Neuronal stem cell (in vitro differentiated cells): ENCODE data around the gene ADORA2A.

Experiments used
- DNase-seq: peaks from one replicate; pipeline ENCODE4 v3.0.0-alpha.2; 2013; ENCODE audit warnings: low spot score
- H2AFZ ChIP-seq: one replicate; pipeline ENCODE4 v1.6.1; 2013; ENCODE audit warnings: mild to moderate bottlenecking, low read length, inconsistent platforms
- H2AK5ac ChIP-seq: 2 replicates; pipeline ENCODE4 v1.6.1; 2013; ENCODE audit warnings: low read depth, mild to moderate bottlenecking, inconsistent platforms, low read length, moderate library complexity, mixed read lengths
- H2BK120ac ChIP-seq: 2 replicates; pipeline ENCODE4 v1.6.1; 2013; ENCODE audit warnings: low read depth, mild to moderate bottlenecking, inconsistent platforms, low read length, moderate library complexity, mixed read lengths
- H2BK12ac ChIP-seq: one replicate; pipeline ENCODE4 v1.6.1; 2013; ENCODE audit warnings: low read length, inconsistent platforms
- H2BK15ac ChIP-seq: 2 replicates; pipeline ENCODE4 v1.6.1; 2013; ENCODE audit warnings: mild to moderate bottlenecking, low read length, inconsistent platforms, mixed read lengths
- H2BK5ac ChIP-seq: one replicate; pipeline ENCODE4 v1.6.1; 2013; ENCODE audit warnings: inconsistent platforms, mild to moderate bottlenecking, low read length, moderate library complexity
- H3K14ac ChIP-seq: one replicate; pipeline ENCODE4 v1.6.1; 2013; ENCODE audit warnings: low read length, inconsistent platforms
- H3K18ac ChIP-seq: 2 replicates; pipeline ENCODE4 v1.6.1; 2013; ENCODE audit warnings: low read length, inconsistent platforms
- H3K23ac ChIP-seq: 2 replicates; pipeline ENCODE4 v1.6.1; 2013; ENCODE audit warnings: low read depth, mild to moderate bottlenecking, mixed read lengths, low read length, inconsistent platforms; ENCODE audit not compliant: poor library complexity
- H3K27ac ChIP-seq: replicated peaks from 3 replicates; pipeline ENCODE4 v1.5.1; 2013; ENCODE audit warnings: low read length, inconsistent platforms
- H3K27me3 ChIP-seq, 3 experiments: 2 replicates each; pipeline ENCODE4 v1.6.1; 2013; ENCODE audit warnings: low read length in 3 of 3, mild to moderate bottlenecking in 2 of 3, inconsistent platforms in 1 of 3, low read depth in 1 of 3, mixed read lengths in 1 of 3, moderate library complexity in 1 of 3; ENCODE audit not compliant: control insufficient read depth in 3 of 3, insufficient read depth in 3 of 3
- H3K36me3 ChIP-seq, 2 donors: replicated peaks in 1 of 2; 2 replicates each; pipeline ENCODE4 v1.6.1; 2013; ENCODE audit warnings: low read length in 2 of 2; ENCODE audit not compliant: control insufficient read depth in 2 of 2, insufficient read depth in 2 of 2
- H3K4ac ChIP-seq: 2 replicates; pipeline ENCODE4 v1.6.1; 2013; ENCODE audit warnings: inconsistent platforms, mild to moderate bottlenecking, low read length, moderate library complexity
- H3K4me1 ChIP-seq, 2 donors: 1 replicate in 1 of 2; 2 replicates in 1 of 2; pipeline ENCODE4 v1.6.1; 2013; ENCODE audit warnings: low read length in 2 of 2, low read depth in 1 of 2; ENCODE audit not compliant: control insufficient read depth in 2 of 2, insufficient read depth in 1 of 2
- H3K4me2 ChIP-seq: one replicate; pipeline ENCODE4 v1.6.1; 2013; ENCODE audit warnings: mild to moderate bottlenecking, low read length, inconsistent platforms; ENCODE audit not compliant: insufficient read depth, poor library complexity, severe bottlenecking
- H3K4me3 ChIP-seq, 2 donors: 2 replicates each; pipeline ENCODE4 v1.5.1; 2013; ENCODE audit warnings: low read length in 2 of 2, mild to moderate bottlenecking in 2 of 2, inconsistent platforms in 1 of 2, moderate library complexity in 1 of 2
- H3K79me1 ChIP-seq: one replicate; pipeline ENCODE4 v1.6.1; 2013; ENCODE audit warnings: low read depth, mild to moderate bottlenecking, inconsistent platforms, low read length, moderate library complexity
- H3K9ac ChIP-seq: one replicate; pipeline ENCODE4 v1.6.1; 2013; ENCODE audit warnings: mild to moderate bottlenecking, low read depth, low read length, inconsistent platforms; ENCODE audit not compliant: poor library complexity
- H3K9me3 ChIP-seq, 2 donors: replicated peaks in 1 of 2; 2 replicates each; pipeline versions ENCODE3 to v1.6.1; 2013; ENCODE audit warnings: low read length in 2 of 2, mild to moderate bottlenecking in 2 of 2, inconsistent platforms in 1 of 2, low read depth in 1 of 2, mixed read lengths in 1 of 2, moderate library complexity in 1 of 2; ENCODE audit not compliant: control insufficient read depth in 2 of 2, insufficient read depth in 1 of 2
- H4K8ac ChIP-seq: one replicate; pipeline ENCODE4 v1.6.1; 2013; ENCODE audit warnings: low read depth, mild to moderate bottlenecking, inconsistent platforms, low read length, moderate library complexity
- H4K91ac ChIP-seq: one replicate; pipeline ENCODE4 v1.6.1; 2013; ENCODE audit warnings: low read length, low read depth, mild to moderate bottlenecking, inconsistent platforms; ENCODE audit not compliant: poor library complexity
- WGBS, 2 donors: extraction: QIAGEN DNeasy Blood & Tissue Kit; methylation state at CpG; one replicate each; pipeline ENCODE4 v1.1.7; 2013; ENCODE audit warnings: missing lambda C conversion rate in 2 of 2, mixed read lengths in 1 of 2; ENCODE audit not compliant: insufficient read length in 2 of 2, insufficient replicate concordance in 1 of 2; ENCODE audit errors: extremely low coverage in 2 of 2; 5-methylcytosine and 5-hydroxymethylcytosine counted together

ADORA2A gene

DNA sequence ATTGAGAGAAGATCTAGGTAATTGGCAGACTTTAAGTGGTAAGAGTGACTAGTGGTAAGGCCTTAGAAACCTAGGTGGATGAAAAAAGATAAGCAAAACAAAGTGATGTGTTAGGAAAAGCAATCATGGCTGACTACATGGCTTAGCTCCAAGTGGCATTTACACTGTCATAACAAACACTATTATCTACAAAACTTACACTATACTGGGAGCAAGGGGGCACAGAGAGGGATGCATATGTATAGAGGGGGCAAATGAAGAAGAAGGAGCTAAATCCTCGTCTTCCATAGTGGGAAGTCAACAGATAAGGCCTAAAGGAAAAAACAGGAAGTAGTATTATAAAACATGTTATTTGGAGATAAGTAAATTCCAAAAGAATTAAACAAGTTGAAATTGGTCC lies 32.5 kb downstream of the ADORA2A start:
- Histone ChIP-seq H2BK5ac (no peak overlapping the region), H3K23ac (no peak overlapping the region), H3K18ac (no peak overlapping the region), H2BK15ac (no peak overlapping the region), H3K4ac (no peak overlapping the region), H3K4me1 (peaks cover 0 to 3% of the 10 kb centered on the region in 2 donors), H3K79me1 (no peaks in the 10 kb centered on the region), H3K9ac (no peak overlapping the region), H2BK120ac (no peak overlapping the region), H2AK5ac (no peak overlapping the region), H3K36me3 (no peaks in the 10 kb centered on the region), H3K27ac (no peak overlapping the region), H3K4me2 (no peak overlapping the region), H3K27me3 (no peaks in the 10 kb centered on the region), H3K9me3 (no peaks in the 10 kb centered on the region), H2AFZ (no peak overlapping the region), H3K14ac (no peak overlapping the region), H4K91ac (no peak overlapping the region), H2BK12ac (no peak overlapping the region), H4K8ac (no peak overlapping the region), H3K4me3 (no peak overlapping the region)
- WGBS, 2 donors = no CpG with 5 or more reads among the region's 1 CpG
- no peak for DNase-seq

DNA sequence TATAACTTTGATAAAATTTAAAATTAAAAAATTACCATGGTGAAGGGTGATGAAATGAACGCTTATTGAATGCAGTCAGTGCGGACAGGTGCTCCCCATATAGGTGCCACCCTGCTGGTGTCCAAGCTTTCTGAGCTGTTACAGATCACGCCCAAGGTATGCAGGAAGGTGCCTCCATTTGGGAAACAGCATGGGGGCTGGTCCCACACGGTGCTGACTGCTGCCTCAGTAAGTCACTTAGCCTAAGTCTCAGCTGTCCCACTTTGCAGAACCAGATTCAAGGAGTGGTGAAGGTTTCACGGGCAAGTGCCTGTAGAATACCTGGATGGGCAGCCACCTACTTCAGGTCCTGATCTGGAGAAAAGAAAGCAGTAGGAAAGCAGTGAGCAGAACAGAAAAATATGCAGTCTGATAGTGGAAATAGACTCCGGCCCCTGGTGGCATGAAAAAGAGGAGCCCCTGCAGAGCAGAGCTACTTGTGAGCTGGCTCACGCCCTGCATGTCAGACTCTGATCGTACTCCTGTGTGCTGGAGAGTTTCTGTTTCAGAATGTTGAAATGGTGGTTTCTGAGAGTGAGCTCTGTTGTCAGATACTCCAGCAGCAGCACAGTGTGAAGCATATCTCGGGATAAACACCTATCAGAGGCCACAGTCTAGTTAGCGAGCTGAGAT lies 33.2 kb downstream of the ADORA2A start:
- no peak overlapping the region for H3K9ac ChIP-seq
- H2AFZ ChIP-seq = peak overlapping the region; percentile 48
- H3K9me3 ChIP-seq = no peaks in the 10 kb centered on the region
- H4K8ac ChIP-seq = no peak overlapping the region
- no peaks in the 10 kb centered on the region for H3K79me1 ChIP-seq
- no peak overlapping the region for H2BK5ac ChIP-seq
- H3K4me2 ChIP-seq = no peak overlapping the region
- WGBS, 2 donors = no CpG with 5 or more reads among the region's 10 CpGs
- no peak overlapping the region for H2AK5ac ChIP-seq
- no peak overlapping the region for H3K14ac ChIP-seq
- no peak overlapping the region for H2BK15ac ChIP-seq
- H3K4me3 ChIP-seq = no peak overlapping the region
- H3K36me3 ChIP-seq = no peaks in the 10 kb centered on the region
- no peak overlapping the region for H3K4ac ChIP-seq
- DNase-seq = no peak
- H3K18ac ChIP-seq = no peak overlapping the region
- H3K27me3 ChIP-seq = no peaks in the 10 kb centered on the region
- H3K4me1 ChIP-seq = peaks cover 0 to 1% of the 10 kb centered on the region in 2 donors
- no peak overlapping the region for H2BK12ac ChIP-seq
- H2BK120ac ChIP-seq = no peak overlapping the region
- H3K23ac ChIP-seq = no peak overlapping the region
- H4K91ac ChIP-seq = no peak overlapping the region
- no peak overlapping the region for H3K27ac ChIP-seq

- H3K36me3 ChIP-seq = no peaks in the 10 kb centered on the region
- no CpG with 5 or more reads among the region's 6 CpGs for WGBS, 2 donors
These were observed 35.8 kb downstream of the ADORA2A start for GRCh38 chr22:24463071-24463760.

DNA sequence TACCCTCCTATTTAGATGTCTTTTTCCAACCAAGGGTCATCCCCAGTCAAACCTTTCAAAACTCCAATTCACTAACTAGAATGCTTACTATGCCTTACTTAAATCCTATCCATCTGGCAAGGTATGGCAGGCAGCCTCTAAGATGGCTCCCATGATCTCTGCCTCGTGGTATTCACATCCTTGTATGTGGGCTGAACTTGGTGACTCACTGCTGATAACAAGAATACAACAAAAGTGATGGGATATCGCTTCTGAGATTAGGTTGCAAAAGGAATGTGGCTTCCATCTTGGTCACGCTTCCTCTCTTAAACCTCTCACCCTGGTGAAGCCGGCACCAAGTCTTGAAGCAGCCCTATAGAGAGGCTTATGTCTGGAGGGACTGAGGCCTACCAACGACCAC lies 38.2 kb downstream of the ADORA2A start:
- WGBS, 2 donors = no CpG with 5 or more reads among the region's 5 CpGs

More at GRCh38 chr22:24463071-24463760, 35.8 kb downstream of the ADORA2A start:
- Histone ChIP-seq H3K4me2 (no peak overlapping the region), H2BK12ac (no peak overlapping the region), H3K18ac (no peak overlapping the region), H2BK15ac (no peak overlapping the region), H3K4me3 (no peak overlapping the region), H3K4ac (no peak overlapping the region), H3K4me1 (peaks cover 11 to 12% of the 10 kb centered on the region in 2 donors), H3K14ac (no peak overlapping the region), H2AFZ (no peak overlapping the region), H3K27me3 (no peaks in the 10 kb centered on the region), H2AK5ac (no peak overlapping the region), H3K9ac (no peak overlapping the region), H4K91ac (no peak overlapping the region), H2BK5ac (no peak overlapping the region), H2BK120ac (no peak overlapping the region), H4K8ac (no peak overlapping the region), H3K27ac (no peak overlapping the region), H3K79me1 (no peaks in the 10 kb centered on the region), H3K9me3 (no peaks in the 10 kb centered on the region), H3K23ac (no peak overlapping the region)
- DNase-seq = no peak

More for the DNA sequence above, 38.2 kb downstream of the ADORA2A start:
- no peak for DNase-seq
- Histone ChIP-seq H3K79me1 (no peaks in the 10 kb centered on the region), H3K27ac (no peak overlapping the region), H3K4me1 (peaks cover 11 to 12% of the 10 kb centered on the region in 2 donors), H3K9me3 (no peaks in the 10 kb centered on the region), H3K23ac (no peak overlapping the region), H3K36me3 (no peaks in the 10 kb centered on the region), H3K27me3 (no peaks in the 10 kb centered on the region), H3K4ac (no peak overlapping the region), H2BK15ac (no peak overlapping the region), H2BK5ac (no peak overlapping the region), H3K4me2 (no peak overlapping the region), H4K91ac (no peak overlapping the region), H2AFZ (peak overlapping the region; percentile 49), H3K4me3 (no peak overlapping the region), H2BK12ac (no peak overlapping the region), H3K9ac (no peak overlapping the region), H2AK5ac (no peak overlapping the region), H2BK120ac (no peak overlapping the region), H3K14ac (no peak overlapping the region), H3K18ac (no peak overlapping the region), H4K8ac (no peak overlapping the region)
